VCaP (cell line): Measurements from ENCODE around the gene SSBP3.
A peak's percentile ranks its signal among the peaks of the same experiment; 100 is the strongest.

Experiments
- H3K27ac ChIP-seq: fragments of 450-650 bp; 2 replicates; pipeline ENCODE4 v1.5.1; 2017
- CTCF ChIP-seq: fragments of 450-650 bp; conservative IDR thresholded peaks from 2 replicates; pipeline ENCODE4 v1.5.1; 2017; ENCODE audit warnings: mild to moderate bottlenecking, moderate library complexity

Gene SSBP3

DNA sequence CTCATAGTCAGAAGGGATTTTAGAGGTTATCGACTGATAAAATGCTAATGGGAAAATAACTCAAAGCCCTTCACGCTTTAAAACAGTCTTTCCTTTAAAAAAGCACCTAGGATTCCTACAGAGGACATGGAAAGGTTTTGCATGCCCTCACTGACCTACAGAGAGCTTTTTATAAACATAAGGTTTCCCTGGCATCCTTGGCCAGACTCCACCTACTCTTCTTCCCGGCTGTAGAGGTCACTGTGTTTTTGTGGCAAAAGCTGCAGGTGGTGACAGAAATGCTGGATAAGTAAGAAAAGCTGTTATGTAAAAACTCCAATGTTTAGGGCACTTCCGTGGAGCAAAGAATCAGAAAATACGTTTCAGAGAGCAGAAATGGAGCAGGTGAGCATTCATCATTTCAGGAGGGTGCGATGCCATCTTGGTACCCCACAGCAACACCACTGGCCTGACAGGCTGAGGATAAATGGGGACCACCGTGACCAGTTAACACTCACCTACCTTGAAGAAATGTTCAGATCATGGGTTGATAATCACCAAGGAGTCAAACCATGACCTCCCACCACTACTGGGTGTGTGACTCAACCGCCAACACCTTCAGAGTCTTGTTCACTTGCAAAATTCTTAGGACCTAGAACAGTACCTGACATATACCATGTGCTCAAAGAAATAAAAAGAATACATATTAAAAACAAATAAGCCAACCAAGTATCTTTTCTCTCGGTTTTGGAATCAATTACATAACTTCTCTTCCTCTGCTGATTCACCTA lies 46.6 kb downstream of the SSBP3 start:
- no peak; the same call in 1 of the 2 replicates for TF ChIP-seq CTCF

DNA sequence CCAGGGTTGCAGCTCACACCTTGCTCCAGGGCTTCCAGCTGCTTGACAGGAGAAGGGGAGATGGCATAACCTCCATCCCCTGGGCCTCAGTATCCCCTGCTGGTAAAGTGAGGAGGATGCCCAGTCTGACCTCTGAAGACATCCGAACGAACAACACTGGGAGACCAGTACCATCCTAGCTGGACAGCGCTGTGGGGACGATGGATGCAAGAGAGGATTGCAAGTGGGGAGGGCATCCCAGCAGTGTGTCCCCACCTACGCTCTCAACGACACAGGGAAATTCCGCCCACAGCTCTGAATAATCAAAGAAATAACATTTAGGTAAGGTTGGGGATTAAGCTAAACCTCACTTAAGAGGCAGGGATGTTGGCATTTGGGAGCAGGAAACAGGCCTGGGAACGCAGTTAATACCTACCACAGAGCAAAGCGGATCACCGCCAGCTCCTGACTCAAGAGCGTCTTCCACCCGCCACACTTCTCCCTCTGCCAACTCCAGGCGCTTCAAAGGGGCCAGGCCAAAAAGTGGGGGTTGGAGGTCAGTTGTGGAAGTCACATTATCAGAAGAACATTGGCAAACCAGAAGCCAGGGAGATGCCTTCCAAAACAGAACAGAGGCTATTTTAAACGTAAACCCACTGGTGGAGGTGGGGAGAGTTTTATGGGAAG lies 47.6 kb downstream of the SSBP3 start:
- TF ChIP-seq CTCF: no peak
- H3K27ac ChIP-seq: peak overlapping the region; percentile 62; the same call in 1 of the 2 replicates

More for the DNA sequence above, 46.6 kb downstream of the SSBP3 start:
- H3K27ac ChIP-seq: peak overlapping the region; percentile 62

- H3K27ac ChIP-seq: peak overlapping the region; percentile 49; the same call in 1 of the 2 replicates
- no peak for TF ChIP-seq CTCF
These were observed 48.2 kb downstream of the SSBP3 start for GRCh38 chr1:54357967-54358366.

DNA sequence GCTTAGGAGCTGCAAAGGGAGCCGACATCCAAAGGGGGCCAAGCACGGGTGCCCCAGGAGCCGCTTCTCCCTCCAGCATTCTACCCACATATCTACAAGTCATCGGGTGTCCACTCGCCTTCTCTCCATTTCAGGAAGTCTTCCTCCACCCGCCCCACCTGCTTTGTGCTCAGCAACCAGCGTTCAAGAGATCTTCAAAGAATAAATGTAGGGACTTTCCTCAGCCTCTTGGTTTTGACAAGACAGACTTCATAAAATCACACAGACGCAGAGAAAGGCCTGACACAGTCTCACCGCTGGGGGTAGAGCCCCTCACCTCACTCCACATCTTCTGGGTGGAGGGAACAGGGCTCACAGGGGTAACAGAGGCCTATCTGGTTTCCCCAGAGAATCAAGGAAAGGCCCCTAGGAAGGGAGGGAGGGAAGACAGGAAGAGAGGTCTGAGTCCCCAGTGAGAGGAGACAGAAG lies 49.5 kb downstream of the SSBP3 start:
- peak overlapping the region; percentile 49 for H3K27ac ChIP-seq
- TF ChIP-seq CTCF: no peak

DNA sequence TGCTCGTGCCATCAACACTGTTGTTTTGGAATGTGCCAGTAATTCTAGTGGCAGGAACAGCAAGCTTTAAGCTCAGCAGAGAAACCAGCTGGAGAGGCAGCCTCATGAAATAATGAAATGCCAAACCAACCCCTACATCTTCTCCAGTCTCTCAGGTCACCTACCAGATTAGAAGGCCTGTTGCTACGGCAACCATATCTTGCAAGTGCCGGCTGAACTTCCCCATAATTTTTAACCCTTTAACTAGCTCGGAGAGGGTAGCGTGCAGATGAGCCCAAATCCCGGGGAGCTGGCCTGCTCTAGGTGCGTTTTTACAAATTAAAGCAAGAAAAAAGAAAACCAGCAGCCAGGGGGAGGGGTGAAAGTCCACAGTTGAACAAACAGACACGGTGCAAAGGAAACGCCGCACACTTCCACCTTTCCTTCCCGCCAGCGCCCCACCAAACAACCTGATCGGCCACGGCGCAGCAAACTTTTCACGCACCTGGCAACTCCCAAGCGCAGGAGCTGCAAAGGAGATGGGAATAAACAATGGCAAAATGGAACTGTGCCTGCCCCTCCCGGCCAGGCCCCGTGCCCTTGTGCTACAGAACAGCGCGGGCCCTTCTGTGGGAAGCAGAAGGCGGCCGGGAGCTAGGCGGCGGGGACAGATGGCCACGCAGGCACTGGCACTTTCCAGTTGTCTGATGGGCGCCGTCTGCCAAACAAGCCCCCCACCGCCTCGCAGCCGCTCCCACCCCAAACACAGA lies 50.1 kb downstream of the SSBP3 start:
- TF ChIP-seq CTCF: no peak
- H3K27ac ChIP-seq: peak overlapping the region; percentile 49

GRCh38 chr1:54354899-54355298 lies 51.3 kb downstream of the SSBP3 start:
- no peak for TF ChIP-seq CTCF
- peak overlapping the region; percentile 49 for H3K27ac ChIP-seq

GRCh38 chr1:54353959-54354358 lies 52.2 kb downstream of the SSBP3 start:
- no peak for TF ChIP-seq CTCF
- peak overlapping the region; percentile 49 for H3K27ac ChIP-seq
